ENCODE data around the gene RCHY1.

- TF ChIP-seq RXRA (IDR thresholded peaks at IDR 0.05) (no peak), CTCF (IDR thresholded peaks at IDR 0.05; ENCODE audit: low read depth, low read length, missing input control) (no peak), HNF4A (conservative IDR thresholded peaks at IDR 0.05) (no peak), NR2F2 (IDR thresholded peaks at IDR 0.05) (no peak), ATF3 (IDR thresholded peaks at IDR 0.05) (no peak), RAD21 (IDR thresholded peaks at IDR 0.05) (peak; percentile 45 to 46), MAX (IDR thresholded peaks at IDR 0.05) (no peak), JUND (IDR thresholded peaks at IDR 0.05) (no peak), HNF4G (IDR thresholded peaks at IDR 0.05) (no peak), REST (IDR thresholded peaks at IDR 0.05) (no peak), EGR1 (IDR thresholded peaks at IDR 0.05; ENCODE audit: low read depth in 2 of 2) (no peak), YY1 (IDR thresholded peaks at IDR 0.05) (no peak)
Observed at GRCh38 chr4:75490155-75490554, 24.0 kb downstream of the RCHY1 start.
